ENCODE data around the gene BHLHE23.
A peak's percentile ranks its signal among the peaks of the same experiment; 100 is the strongest.

BHLHE23 gene

GRCh38 chr20:62980380-62980960 lies 26.3 kb downstream of the BHLHE23 start:
- Histone ChIP-seq H3K4me1 (ENCODE audit: insufficient read depth, low read length) (peaks cover 38% of the 10 kb centered on the region), H3K4me2 (ENCODE audit: insufficient read depth, low read length) (peak overlapping the region; percentile 56), H3K9me3 (ENCODE audit: insufficient read depth, low read length, severe bottlenecking) (no peaks in the 10 kb centered on the region), H3K9ac (ENCODE audit: low read depth, low read length) (peak overlapping the region; percentile 40), H3K79me2 (ENCODE audit: insufficient read depth, low read length) (no peaks in the 10 kb centered on the region), H3K4me3 (ENCODE audit: low read depth in 1 of 2, low read length in 2 of 2) (peak overlapping the region in 1 of 2 experiments; percentile 36; a peak in 1 of 4 replicates), H3K36me3 (ENCODE audit: insufficient read depth, low read length) (no peaks in the 10 kb centered on the region), H3K27me3 (ENCODE audit: insufficient read depth, low read length, poor library complexity) (no peaks in the 10 kb centered on the region), H4K20me1 (ENCODE audit: insufficient read depth, low read length) (no peaks in the 10 kb centered on the region), H2AFZ (ENCODE audit: low read depth, low read length) (peak overlapping the region; percentile 62), H3K27ac (ENCODE audit: low read length) (peak overlapping the region; percentile 76)
- no peak for ATAC-seq (ENCODE audit: insufficient read depth, low read depth)
- no peak for DNase-seq
- TF ChIP-seq EZH2 (IDR thresholded peaks at IDR 0.05; ENCODE audit: borderline replicate concordance, low read depth, low read length, severe bottlenecking): no peak

- H3K9me3 ChIP-seq (ENCODE audit: insufficient read depth, low read length, severe bottlenecking): no peaks in the 10 kb centered on the region
- H3K36me3 ChIP-seq (ENCODE audit: insufficient read depth, low read length): no peaks in the 10 kb centered on the region
- H3K27me3 ChIP-seq (ENCODE audit: insufficient read depth, low read length, poor library complexity): no peaks in the 10 kb centered on the region
- H3K4me3 ChIP-seq (ENCODE audit: low read depth in 1 of 2, low read length in 2 of 2): no peak overlapping the region
- no peaks in the 10 kb centered on the region for H3K79me2 ChIP-seq (ENCODE audit: insufficient read depth, low read length)
- H3K27ac ChIP-seq (ENCODE audit: low read length): peak overlapping the region; percentile 76
- peaks cover 38% of the 10 kb centered on the region for H3K4me1 ChIP-seq (ENCODE audit: insufficient read depth, low read length)
- DNase-seq: no peak
- no peak overlapping the region for H2AFZ ChIP-seq (ENCODE audit: low read depth, low read length)
- TF ChIP-seq EZH2 (IDR thresholded peaks at IDR 0.05; ENCODE audit: borderline replicate concordance, low read depth, low read length, severe bottlenecking): no peak
- TF ChIP-seq CTCF (IDR thresholded peaks at IDR 0.05; ENCODE audit: borderline replicate concordance, extremely low read depth, low read length, poor library complexity, severe bottlenecking): no peak
- peak overlapping the region; percentile 56 for H3K4me2 ChIP-seq (ENCODE audit: insufficient read depth, low read length)
- no peaks in the 10 kb centered on the region for H4K20me1 ChIP-seq (ENCODE audit: insufficient read depth, low read length)
- H3K9ac ChIP-seq (ENCODE audit: low read depth, low read length): peak overlapping the region; percentile 40
- ATAC-seq (ENCODE audit: insufficient read depth, low read depth): no peak
Observed at GRCh38 chr20:62979876-62980373, 26.8 kb downstream of the BHLHE23 start.

- Histone ChIP-seq H3K9ac (ENCODE audit: low read depth, low read length) (no peak overlapping the region), H3K4me3 (ENCODE audit: low read depth in 1 of 2, low read length in 2 of 2) (no peak overlapping the region), H3K79me2 (ENCODE audit: insufficient read depth, low read length) (no peaks in the 10 kb centered on the region), H3K27me3 (ENCODE audit: insufficient read depth, low read length, poor library complexity) (no peaks in the 10 kb centered on the region), H3K9me3 (ENCODE audit: insufficient read depth, low read length, severe bottlenecking) (no peaks in the 10 kb centered on the region), H4K20me1 (ENCODE audit: insufficient read depth, low read length) (no peaks in the 10 kb centered on the region), H2AFZ (ENCODE audit: low read depth, low read length) (no peak overlapping the region), H3K4me1 (ENCODE audit: insufficient read depth, low read length) (peaks cover 38% of the 10 kb centered on the region), H3K36me3 (ENCODE audit: insufficient read depth, low read length) (no peaks in the 10 kb centered on the region), H3K4me2 (ENCODE audit: insufficient read depth, low read length) (no peak overlapping the region), H3K27ac (ENCODE audit: low read length) (no peak overlapping the region)
- DNase-seq (no peak), ATAC-seq (ENCODE audit: insufficient read depth, low read depth) (no peak)
- no peak for TF ChIP-seq EZH2 (IDR thresholded peaks at IDR 0.05; ENCODE audit: borderline replicate concordance, low read depth, low read length, severe bottlenecking)
- no peak for TF ChIP-seq CTCF (IDR thresholded peaks at IDR 0.05; ENCODE audit: borderline replicate concordance, extremely low read depth, low read length, poor library complexity, severe bottlenecking)
Observed at GRCh38 chr20:62979310-62979709, 27.5 kb downstream of the BHLHE23 start.

GRCh38 chr20:62978561-62978943 lies 28.2 kb downstream of the BHLHE23 start:
- peaks cover 38% of the 10 kb centered on the region for H3K4me1 ChIP-seq (ENCODE audit: insufficient read depth, low read length)
- no peak overlapping the region for H3K4me3 ChIP-seq (ENCODE audit: low read depth in 1 of 2, low read length in 2 of 2)
- no peaks in the 10 kb centered on the region for H3K79me2 ChIP-seq (ENCODE audit: insufficient read depth, low read length)
- H3K9ac ChIP-seq (ENCODE audit: low read depth, low read length): no peak overlapping the region
- H2AFZ ChIP-seq (ENCODE audit: low read depth, low read length): no peak overlapping the region
- no peaks in the 10 kb centered on the region for H3K27me3 ChIP-seq (ENCODE audit: insufficient read depth, low read length, poor library complexity)
- ATAC-seq (ENCODE audit: insufficient read depth, low read depth) (no peak), DNase-seq (no peak)
- no peaks in the 10 kb centered on the region for H3K9me3 ChIP-seq (ENCODE audit: insufficient read depth, low read length, severe bottlenecking)
- no peaks in the 10 kb centered on the region for H3K36me3 ChIP-seq (ENCODE audit: insufficient read depth, low read length)
- no peak overlapping the region for H3K27ac ChIP-seq (ENCODE audit: low read length)
- TF ChIP-seq CTCF (IDR thresholded peaks at IDR 0.05; ENCODE audit: borderline replicate concordance, extremely low read depth, low read length, poor library complexity, severe bottlenecking) (no peak), EZH2 (IDR thresholded peaks at IDR 0.05; ENCODE audit: borderline replicate concordance, low read depth, low read length, severe bottlenecking) (no peak)
- H3K4me2 ChIP-seq (ENCODE audit: insufficient read depth, low read length): no peak overlapping the region
- H4K20me1 ChIP-seq (ENCODE audit: insufficient read depth, low read length): no peaks in the 10 kb centered on the region
